ENCODE data around the gene ZW10. TPM values are rescaled to one million over a fixed set of nuclear protein-coding genes. Genes with fewer than 3 reads are reported as not detected.

ZW10 gene
- total RNA-seq, 1 experiment from 2014 or later: 26.0 TPM

DNA sequence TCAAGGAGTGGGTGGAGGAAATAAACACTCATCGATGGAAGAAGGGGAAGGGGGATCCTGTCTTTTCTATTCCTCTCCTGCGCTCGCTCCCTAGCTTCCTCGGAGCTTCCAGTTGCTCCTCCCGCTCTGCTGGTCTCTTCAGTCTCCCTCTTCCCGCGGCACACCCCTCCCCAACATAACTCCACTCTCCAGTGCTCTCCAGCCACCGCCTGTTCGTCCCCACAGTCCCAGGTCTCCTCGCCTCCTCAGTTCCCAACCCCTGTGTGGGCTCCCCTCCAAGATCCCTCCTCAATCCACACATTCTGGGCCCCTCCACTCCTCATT lies 438 bp downstream of the ZW10 start:
- no peaks in the 10 kb centered on the region; a peak in 2 of 5 replicates for H3K9me3 Mint-ChIP-seq

More for the DNA sequence above, 438 bp downstream of the ZW10 start:
- H3K23me2 ChIP-seq (ENCODE audit: insufficient read length, low read depth, low read length, poor library complexity, severe bottlenecking): no peaks in the 10 kb centered on the region
- no peaks in the 10 kb centered on the region for H4K20me1 ChIP-seq (ENCODE audit: control insufficient read depth, insufficient read depth, insufficient read length)
- H3K9me3 ChIP-seq (ENCODE audit: control insufficient read depth, low read depth, low read length): no peaks in the 10 kb centered on the region
- peaks cover 2 to 19% (median 18%) of the 10 kb centered on the region in 3 experiments; a peak in 6 of 7 replicates for H3K36me3 Mint-ChIP-seq (ENCODE audit: insufficient read depth in 1 of 3, low read depth in 3 of 3)
- TF ChIP-seq, protein P1, sequence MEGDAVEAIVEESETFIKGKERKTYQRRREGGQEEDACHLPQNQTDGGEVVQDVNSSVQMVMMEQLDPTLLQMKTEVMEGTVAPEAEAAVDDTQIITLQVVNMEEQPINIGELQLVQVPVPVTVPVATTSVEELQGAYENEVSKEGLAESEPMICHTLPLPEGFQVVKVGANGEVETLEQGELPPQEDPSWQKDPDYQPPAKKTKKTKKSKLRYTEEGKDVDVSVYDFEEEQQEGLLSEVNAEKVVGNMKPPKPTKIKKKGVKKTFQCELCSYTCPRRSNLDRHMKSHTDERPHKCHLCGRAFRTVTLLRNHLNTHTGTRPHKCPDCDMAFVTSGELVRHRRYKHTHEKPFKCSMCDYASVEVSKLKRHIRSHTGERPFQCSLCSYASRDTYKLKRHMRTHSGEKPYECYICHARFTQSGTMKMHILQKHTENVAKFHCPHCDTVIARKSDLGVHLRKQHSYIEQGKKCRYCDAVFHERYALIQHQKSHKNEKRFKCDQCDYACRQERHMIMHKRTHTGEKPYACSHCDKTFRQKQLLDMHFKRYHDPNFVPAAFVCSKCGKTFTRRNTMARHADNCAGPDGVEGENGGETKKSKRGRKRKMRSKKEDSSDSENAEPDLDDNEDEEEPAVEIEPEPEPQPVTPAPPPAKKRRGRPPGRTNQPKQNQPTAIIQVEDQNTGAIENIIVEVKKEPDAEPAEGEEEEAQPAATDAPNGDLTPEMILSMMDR (conservative IDR thresholded peaks at IDR 0.05): no peak
- no peaks in the 10 kb centered on the region for H3K79me2 ChIP-seq (ENCODE audit: insufficient read depth, low read length)
- DNase-seq: no peak
- H3K4me3 Mint-ChIP-seq: peak overlapping the region; percentile 98 to 100
- H3K18ac ChIP-seq (ENCODE audit: insufficient read length, low read depth, low read length): peak overlapping the region; percentile 87
- H3K79me1 ChIP-seq (ENCODE audit: insufficient read depth, low read depth, low read length, poor library complexity, severe bottlenecking): no peaks in the 10 kb centered on the region
- WGBS (ENCODE audit: extremely low coverage, insufficient read length, low lambda C conversion rate): no CpG with 5 or more reads among the region's 10 CpGs
- H3K27ac Mint-ChIP-seq: peak overlapping the region; percentile 85 to 99 (median 97)
- no peak overlapping the region for H2BK12ac ChIP-seq (ENCODE audit: insufficient read length, low read depth, low read length)
- no peak overlapping the region for H3K56ac ChIP-seq (ENCODE audit: insufficient read length, low read depth, low read length)
- H3K23ac ChIP-seq (ENCODE audit: insufficient read length, low read depth, low read length): no peak overlapping the region
- H4K8ac ChIP-seq (replicated peaks; ENCODE audit: insufficient read length, low read depth, low read length): no peak overlapping the region
- no peak overlapping the region for H2BK15ac ChIP-seq (ENCODE audit: low read depth, low read length)
- peak overlapping the region; percentile 63 for H2AFZ ChIP-seq (ENCODE audit: low read length)
- no peaks in the 10 kb centered on the region for H3K4me1 ChIP-seq (ENCODE audit: insufficient read depth, low read length)
- no peak overlapping the region for H2BK5ac ChIP-seq (ENCODE audit: insufficient read length, low read length)
- H3K27me3 ChIP-seq (ENCODE audit: insufficient read depth, low read length): no peaks in the 10 kb centered on the region
- no peak overlapping the region for H2AK5ac ChIP-seq (ENCODE audit: insufficient read length, low read length)
- no peak overlapping the region for H3K27ac ChIP-seq (ENCODE audit: insufficient read length, low read depth, low read length)
- peaks cover 16% of the 10 kb centered on the region for H3K27me3 Mint-ChIP-seq (ENCODE audit: low read depth)
- H4K91ac ChIP-seq (ENCODE audit: insufficient read length, low read depth, low read length): no peak overlapping the region
- H3K4ac ChIP-seq (ENCODE audit: low read depth, low read length): no peak overlapping the region
- H4K5ac ChIP-seq (ENCODE audit: insufficient read length, low read depth, low read length): no peak overlapping the region
- H3T11ph ChIP-seq (ENCODE audit: low read length): no peak overlapping the region
- peak overlapping the region; percentile 79 for H3K4me2 ChIP-seq (ENCODE audit: insufficient read depth, insufficient read length, low read length)
- H3K9ac ChIP-seq (ENCODE audit: extremely low read depth, insufficient read length, low read length): peak overlapping the region; percentile 97
- peak overlapping the region; percentile 70; the same call in 1 of the 2 replicates for H3K14ac ChIP-seq (ENCODE audit: insufficient read depth, low read length)
- H2BK20ac ChIP-seq (ENCODE audit: low read depth, low read length, poor library complexity, severe bottlenecking): no peak overlapping the region
- H2BK120ac ChIP-seq (ENCODE audit: low read depth, low read length, poor library complexity, severe bottlenecking): no peak overlapping the region
- H3K4me1 Mint-ChIP-seq: peaks cover 2 to 10% of the 10 kb centered on the region in 2 experiments
